A549 (cell line): ENCODE results near the gene CDKN3.

ENCODE experiments used
- EP300 ChIP-seq, 2 experiments: fragments of >200 bp; sonication (Bioruptor Twin); formaldehyde crosslinking; IDR thresholded peaks; 2 replicates in 1 of 2; 3 replicates in 1 of 2; pipeline ENCODE4 v1.6.1; 2016 to 2017
- FOXS1 ChIP-seq: fragments of 250-450 bp; sonication (Bioruptor Pico); IDR thresholded peaks from 2 replicates; pipeline ENCODE4 v1.5.0; 2020; ENCODE audit warnings: mild to moderate bottlenecking, moderate library complexity
- HDAC2 ChIP-seq: fragments of 200-600 bp; sonication (generic); IDR thresholded peaks from 2 replicates; pipeline ENCODE4 v1.6.1; 2016
- MAX ChIP-seq: IDR thresholded peaks from 2 replicates; pipeline ENCODE4 v1.6.1; 2012
- MYC ChIP-seq: IDR thresholded peaks from 2 replicates; pipeline ENCODE4 v1.6.1; 2012; ENCODE audit warnings: mild to moderate bottlenecking, inconsistent platforms, low read length, improper control_type of control experiment, borderline replicate concordance
- NR3C1 ChIP-seq: fragments of >200 bp; sonication (Bioruptor Twin); formaldehyde crosslinking; IDR thresholded peaks from 3 replicates; pipeline ENCODE4 v1.6.1; 2017
- POLR2A ChIP-seq: IDR thresholded peaks from 2 replicates; pipeline ENCODE4 v1.6.1; 2012; ENCODE audit warnings: mild to moderate bottlenecking, low read length
- RAD21 ChIP-seq, 2 experiments: fragments of >200 bp in 1 of 2; sonication (Bioruptor Twin) in 1 of 2; formaldehyde crosslinking in 1 of 2; IDR thresholded peaks in 1 of 2; conservative IDR thresholded peaks in 1 of 2; 2 replicates in 1 of 2; 3 replicates in 1 of 2; pipeline ENCODE4 v1.6.1; 2012 to 2018; ENCODE audit warnings: inconsistent platforms in 1 of 2
- RCOR1 ChIP-seq: fragments of 150-350 bp; IDR thresholded peaks from 2 replicates; pipeline ENCODE4 v1.6.1; 2014; ENCODE audit warnings: antibody characterized with exemption, low read length, low read depth
- RFX5 ChIP-seq: fragments of 450-650 bp; IDR thresholded peaks from 2 replicates; pipeline ENCODE4 v1.7.1; 2014; ENCODE audit warnings: antibody characterized with exemption, mild to moderate bottlenecking, moderate library complexity
- ZFP36 ChIP-seq: fragments of 450-650 bp; IDR thresholded peaks from 2 replicates; pipeline ENCODE4 v1.6.1; 2014; ENCODE audit warnings: borderline replicate concordance; ENCODE audit not compliant: partially characterized antibody
- TF ChIP-seq, protein P1 (sequence below): fragments of >200 bp; sonication (Bioruptor Twin); formaldehyde crosslinking; IDR thresholded peaks from 3 replicates; pipeline ENCODE4 v1.5.1; 2016
- TF ChIP-seq, protein P2 (sequence below): fragments of 200-600 bp; sonication (generic); IDR thresholded peaks from 2 replicates; pipeline ENCODE4 v1.6.1; 2016; ENCODE audit warnings: antibody characterized with exemption, mild to moderate bottlenecking, moderate library complexity

GRCh38 chr14:54366736-54367735 is 29.8 kb upstream of the CDKN3 start:
- TF ChIP-seq, protein P1, sequence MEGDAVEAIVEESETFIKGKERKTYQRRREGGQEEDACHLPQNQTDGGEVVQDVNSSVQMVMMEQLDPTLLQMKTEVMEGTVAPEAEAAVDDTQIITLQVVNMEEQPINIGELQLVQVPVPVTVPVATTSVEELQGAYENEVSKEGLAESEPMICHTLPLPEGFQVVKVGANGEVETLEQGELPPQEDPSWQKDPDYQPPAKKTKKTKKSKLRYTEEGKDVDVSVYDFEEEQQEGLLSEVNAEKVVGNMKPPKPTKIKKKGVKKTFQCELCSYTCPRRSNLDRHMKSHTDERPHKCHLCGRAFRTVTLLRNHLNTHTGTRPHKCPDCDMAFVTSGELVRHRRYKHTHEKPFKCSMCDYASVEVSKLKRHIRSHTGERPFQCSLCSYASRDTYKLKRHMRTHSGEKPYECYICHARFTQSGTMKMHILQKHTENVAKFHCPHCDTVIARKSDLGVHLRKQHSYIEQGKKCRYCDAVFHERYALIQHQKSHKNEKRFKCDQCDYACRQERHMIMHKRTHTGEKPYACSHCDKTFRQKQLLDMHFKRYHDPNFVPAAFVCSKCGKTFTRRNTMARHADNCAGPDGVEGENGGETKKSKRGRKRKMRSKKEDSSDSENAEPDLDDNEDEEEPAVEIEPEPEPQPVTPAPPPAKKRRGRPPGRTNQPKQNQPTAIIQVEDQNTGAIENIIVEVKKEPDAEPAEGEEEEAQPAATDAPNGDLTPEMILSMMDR, result peak; percentile 71
- TF ChIP-seq EP300 (IDR thresholded peaks at IDR 0.05) (no peak), RFX5 (no peak), MAX (no peak), RAD21 (conservative IDR thresholded peaks at IDR 0.05 in 1 of 2, IDR thresholded peaks at IDR 0.05 in 1 of 2) (peak; percentile 80 to 88), RCOR1 (no peak), POLR2A (no peak), ZFP36 (no peak), NR3C1 (no peak), MYC (no peak), FOXS1 (no peak), HDAC2 (no peak)
- TF ChIP-seq, protein P2, sequence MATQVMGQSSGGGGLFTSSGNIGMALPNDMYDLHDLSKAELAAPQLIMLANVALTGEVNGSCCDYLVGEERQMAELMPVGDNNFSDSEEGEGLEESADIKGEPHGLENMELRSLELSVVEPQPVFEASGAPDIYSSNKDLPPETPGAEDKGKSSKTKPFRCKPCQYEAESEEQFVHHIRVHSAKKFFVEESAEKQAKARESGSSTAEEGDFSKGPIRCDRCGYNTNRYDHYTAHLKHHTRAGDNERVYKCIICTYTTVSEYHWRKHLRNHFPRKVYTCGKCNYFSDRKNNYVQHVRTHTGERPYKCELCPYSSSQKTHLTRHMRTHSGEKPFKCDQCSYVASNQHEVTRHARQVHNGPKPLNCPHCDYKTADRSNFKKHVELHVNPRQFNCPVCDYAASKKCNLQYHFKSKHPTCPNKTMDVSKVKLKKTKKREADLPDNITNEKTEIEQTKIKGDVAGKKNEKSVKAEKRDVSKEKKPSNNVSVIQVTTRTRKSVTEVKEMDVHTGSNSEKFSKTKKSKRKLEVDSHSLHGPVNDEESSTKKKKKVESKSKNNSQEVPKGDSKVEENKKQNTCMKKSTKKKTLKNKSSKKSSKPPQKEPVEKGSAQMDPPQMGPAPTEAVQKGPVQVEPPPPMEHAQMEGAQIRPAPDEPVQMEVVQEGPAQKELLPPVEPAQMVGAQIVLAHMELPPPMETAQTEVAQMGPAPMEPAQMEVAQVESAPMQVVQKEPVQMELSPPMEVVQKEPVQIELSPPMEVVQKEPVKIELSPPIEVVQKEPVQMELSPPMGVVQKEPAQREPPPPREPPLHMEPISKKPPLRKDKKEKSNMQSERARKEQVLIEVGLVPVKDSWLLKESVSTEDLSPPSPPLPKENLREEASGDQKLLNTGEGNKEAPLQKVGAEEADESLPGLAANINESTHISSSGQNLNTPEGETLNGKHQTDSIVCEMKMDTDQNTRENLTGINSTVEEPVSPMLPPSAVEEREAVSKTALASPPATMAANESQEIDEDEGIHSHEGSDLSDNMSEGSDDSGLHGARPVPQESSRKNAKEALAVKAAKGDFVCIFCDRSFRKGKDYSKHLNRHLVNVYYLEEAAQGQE, result no peak
